Measurements from ENCODE around the gene FRMPD2. TPM values are rescaled to one million over a fixed set of nuclear protein-coding genes. Genes with fewer than 3 reads are reported as not detected.
"Not testable (repeated sequence)": the region's sequence is repeated elsewhere in the genome, so short reads cannot be mapped to it uniquely, and the experiment has no call there.

The FRMPD2 gene
- total RNA-seq, 2 donors from 2014 or later = 0.17 TPM; not detected in 1

- Mint-ChIP-seq H3K27ac (no peak overlapping the region), H3K27me3 (peaks cover 21% of the 10 kb centered on the region), H3K36me3 (ENCODE audit: low read depth) (peaks cover 5% of the 10 kb centered on the region), H3K4me1 (peaks cover 11% of the 10 kb centered on the region), H3K4me3 (no peak overlapping the region)
- no peak for ATAC-seq
- no peak for DNase-seq
- H3K9me3 ChIP-seq (ENCODE audit: control insufficient read depth, low read length, poor library complexity, severe bottlenecking) = no peaks in the 10 kb centered on the region
Measured at GRCh38 chr10:48286356-48286755, 11.9 kb upstream of the FRMPD2 start.

- Mint-ChIP-seq H3K4me1 (peaks cover 11% of the 10 kb centered on the region), H3K27ac (no peak overlapping the region), H3K4me3 (no peak overlapping the region), H3K27me3 (peaks cover 19% of the 10 kb centered on the region), H3K36me3 (ENCODE audit: low read depth) (peaks cover 5% of the 10 kb centered on the region)
- H3K9me3 ChIP-seq (ENCODE audit: control insufficient read depth, low read length, poor library complexity, severe bottlenecking) = no peaks in the 10 kb centered on the region
- DNase-seq = no peak
- no peak for ATAC-seq
Measured at GRCh38 chr10:48285710-48286109, 11.2 kb upstream of the FRMPD2 start.

- H3K4me1 Mint-ChIP-seq = peaks cover 9% of the 10 kb centered on the region
- H3K4me3 Mint-ChIP-seq = no peak overlapping the region
- no peaks in the 10 kb centered on the region for H3K9me3 ChIP-seq (ENCODE audit: control insufficient read depth, low read length, poor library complexity, severe bottlenecking)
- peaks cover 5% of the 10 kb centered on the region for H3K36me3 Mint-ChIP-seq (ENCODE audit: low read depth)
- no peak for DNase-seq
- peaks cover 14% of the 10 kb centered on the region for H3K27me3 Mint-ChIP-seq
- no peak for ATAC-seq
- H3K27ac Mint-ChIP-seq = no peak overlapping the region
Measured at GRCh38 chr10:48284811-48285210, 10.3 kb upstream of the FRMPD2 start.

- no peaks in the 10 kb centered on the region for H3K9me3 ChIP-seq (ENCODE audit: control insufficient read depth, low read length, poor library complexity, severe bottlenecking)
- DNase-seq (no peak), ATAC-seq (no peak)
- no peak overlapping the region for H3K27ac Mint-ChIP-seq
- no peak overlapping the region for H3K4me3 Mint-ChIP-seq
- peaks cover 11% of the 10 kb centered on the region for H3K27me3 Mint-ChIP-seq
- peaks cover 9% of the 10 kb centered on the region for H3K4me1 Mint-ChIP-seq
- peaks cover 5% of the 10 kb centered on the region for H3K36me3 Mint-ChIP-seq (ENCODE audit: low read depth)
Measured at GRCh38 chr10:48284002-48284546, 9.6 kb upstream of the FRMPD2 start.

GRCh38 chr10:48282829-48283228, 8.3 kb upstream of the FRMPD2 start:
- Mint-ChIP-seq H3K27ac (no peak overlapping the region), H3K4me1 (peaks cover 5% of the 10 kb centered on the region), H3K4me3 (no peak overlapping the region), H3K27me3 (peaks cover 11% of the 10 kb centered on the region), H3K36me3 (ENCODE audit: low read depth) (peaks cover 5% of the 10 kb centered on the region)
- no peak for ATAC-seq
- no peaks in the 10 kb centered on the region for H3K9me3 ChIP-seq (ENCODE audit: control insufficient read depth, low read length, poor library complexity, severe bottlenecking)
- no peak for DNase-seq

GRCh38 chr10:48281697-48282096, 7.2 kb upstream of the FRMPD2 start:
- not testable (repeated sequence) for H3K9me3 ChIP-seq (ENCODE audit: control insufficient read depth, low read length, poor library complexity, severe bottlenecking); H3K4me3 Mint-ChIP-seq; DNase-seq; H3K4me1 Mint-ChIP-seq; ATAC-seq; H3K36me3 Mint-ChIP-seq (ENCODE audit: low read depth); H3K27ac Mint-ChIP-seq
- peaks cover 11% of the 10 kb centered on the region for H3K27me3 Mint-ChIP-seq

GRCh38 chr10:48279081-48279751, 4.7 kb upstream of the FRMPD2 start:
- H3K4me3 Mint-ChIP-seq = no peak overlapping the region
- no peak overlapping the region for H3K27ac Mint-ChIP-seq
- no peaks in the 10 kb centered on the region for H3K4me1 Mint-ChIP-seq
- H3K27me3 Mint-ChIP-seq = peaks cover 6% of the 10 kb centered on the region
- DNase-seq (no peak), ATAC-seq (no peak)
- H3K36me3 Mint-ChIP-seq (ENCODE audit: low read depth) = no peaks in the 10 kb centered on the region
- no peaks in the 10 kb centered on the region for H3K9me3 ChIP-seq (ENCODE audit: control insufficient read depth, low read length, poor library complexity, severe bottlenecking)

- Mint-ChIP-seq H3K36me3 (ENCODE audit: low read depth) (no peaks in the 10 kb centered on the region), H3K27ac (no peak overlapping the region), H3K4me3 (no peak overlapping the region), H3K4me1 (no peaks in the 10 kb centered on the region), H3K27me3 (peaks cover 10% of the 10 kb centered on the region)
- no peaks in the 10 kb centered on the region for H3K9me3 ChIP-seq (ENCODE audit: control insufficient read depth, low read length, poor library complexity, severe bottlenecking)
- ATAC-seq = no peak
- no peak for DNase-seq
Measured at GRCh38 chr10:48277093-48277492, 2.6 kb upstream of the FRMPD2 start.

GRCh38 chr10:48273741-48274140, 755 bp downstream of the FRMPD2 start:
- no peak overlapping the region for H3K4me3 Mint-ChIP-seq
- peaks cover 21% of the 10 kb centered on the region for H3K27me3 Mint-ChIP-seq
- no peak for DNase-seq
- H3K36me3 Mint-ChIP-seq (ENCODE audit: low read depth) = peaks cover 3% of the 10 kb centered on the region
- no peak overlapping the region for H3K27ac Mint-ChIP-seq
- no peaks in the 10 kb centered on the region for H3K9me3 ChIP-seq (ENCODE audit: control insufficient read depth, low read length, poor library complexity, severe bottlenecking)
- H3K4me1 Mint-ChIP-seq = no peaks in the 10 kb centered on the region
- no peak for ATAC-seq

GRCh38 chr10:48272682-48273081, 1.8 kb downstream of the FRMPD2 start:
- H3K4me3 Mint-ChIP-seq = no peak overlapping the region

GRCh38 chr10:48271047-48271730, 3.3 kb downstream of the FRMPD2 start:
- H3K36me3 Mint-ChIP-seq (ENCODE audit: low read depth) = peaks cover 3% of the 10 kb centered on the region
- no peaks in the 10 kb centered on the region for H3K9me3 ChIP-seq (ENCODE audit: control insufficient read depth, low read length, poor library complexity, severe bottlenecking)
- ATAC-seq (no peak), DNase-seq (no peak)
- H3K4me3 Mint-ChIP-seq = no peak overlapping the region
- no peaks in the 10 kb centered on the region for H3K4me1 Mint-ChIP-seq
- H3K27me3 Mint-ChIP-seq = peaks cover 21% of the 10 kb centered on the region
- H3K27ac Mint-ChIP-seq = no peak overlapping the region

More at GRCh38 chr10:48272682-48273081, 1.8 kb downstream of the FRMPD2 start:
- Mint-ChIP-seq H3K27ac (no peak overlapping the region), H3K36me3 (ENCODE audit: low read depth) (peaks cover 3% of the 10 kb centered on the region), H3K27me3 (peaks cover 21% of the 10 kb centered on the region), H3K4me1 (no peaks in the 10 kb centered on the region)
- no peak for DNase-seq
- H3K9me3 ChIP-seq (ENCODE audit: control insufficient read depth, low read length, poor library complexity, severe bottlenecking) = no peaks in the 10 kb centered on the region
- ATAC-seq = no peak

GRCh38 chr10:48266528-48266927, 8.0 kb downstream of the FRMPD2 start:
- DNase-seq = no peak
- peaks cover 3% of the 10 kb centered on the region for H3K36me3 Mint-ChIP-seq (ENCODE audit: low read depth)
- H3K27me3 Mint-ChIP-seq = peaks cover 8% of the 10 kb centered on the region
- H3K27ac Mint-ChIP-seq = no peak overlapping the region
- no peak for ATAC-seq
- no peak overlapping the region for H3K4me3 Mint-ChIP-seq
- no peaks in the 10 kb centered on the region for H3K9me3 ChIP-seq (ENCODE audit: control insufficient read depth, low read length, poor library complexity, severe bottlenecking)
- H3K4me1 Mint-ChIP-seq = no peaks in the 10 kb centered on the region

- Mint-ChIP-seq H3K36me3 (ENCODE audit: low read depth) (peaks cover 5% of the 10 kb centered on the region), H3K4me3 (no peak overlapping the region), H3K4me1 (no peaks in the 10 kb centered on the region), H3K27me3 (peaks cover 33% of the 10 kb centered on the region), H3K27ac (no peak overlapping the region)
- H3K9me3 ChIP-seq (ENCODE audit: control insufficient read depth, low read length, poor library complexity, severe bottlenecking) = peaks cover 2% of the 10 kb centered on the region
- DNase-seq (no peak), ATAC-seq (no peak)
Measured at GRCh38 chr10:48258105-48258504, 16.4 kb downstream of the FRMPD2 start.
